OCI-LY1 (cell line): ENCODE measurements around the gene WIZ.

Source experiments
- H2AFZ ChIP-seq: fragments of 200-600 bp; sonication (generic), shearing (Covaris generic); 2 replicates; pipeline ENCODE4 v1.6.0; 2014; ENCODE audit warnings: antibody characterized with exemption, mild to moderate bottlenecking, low read length
- H3F3A ChIP-seq: fragments of 200-600 bp; sonication (generic), shearing (Covaris generic); 2 replicates; pipeline ENCODE4 v1.6.0; 2014; ENCODE audit warnings: mild to moderate bottlenecking, antibody characterized with exemption, low read length, moderate library complexity; ENCODE audit not compliant: insufficient read depth
- H3K27ac ChIP-seq: fragments of 200-600 bp; sonication (generic); 2 replicates; pipeline ENCODE4 v1.5.1; 2014; ENCODE audit warnings: low read length, mixed run types, mild to moderate bottlenecking, low read depth; ENCODE audit not compliant: poor library complexity, severe bottlenecking
- H3K27me3 ChIP-seq: fragments of 200-600 bp; sonication (generic); 2 replicates; pipeline ENCODE4 v1.6.0; 2014; ENCODE audit warnings: antibody characterized with exemption, mild to moderate bottlenecking, low read length, moderate library complexity; ENCODE audit not compliant: insufficient read depth
- H3K36me3 ChIP-seq: fragments of 200-600 bp; sonication (generic); 2 replicates; pipeline ENCODE4 v1.6.1; 2014; ENCODE audit warnings: mild to moderate bottlenecking, antibody characterized with exemption, low read length, moderate library complexity, mixed read lengths; ENCODE audit not compliant: insufficient read depth
- H3K4me1 ChIP-seq: fragments of 200-600 bp; sonication (generic); 2 replicates; pipeline ENCODE4 v1.5.1; 2014; ENCODE audit warnings: mild to moderate bottlenecking, low read length, moderate library complexity; ENCODE audit not compliant: insufficient read depth, severe bottlenecking
- H3K4me2 ChIP-seq: fragments of 200-600 bp; sonication (generic), shearing (Covaris generic); 2 replicates; pipeline ENCODE4 v1.6.1; 2014; ENCODE audit warnings: low read length
- H3K4me3 ChIP-seq: fragments of 200-600 bp; sonication (generic); 2 replicates; pipeline ENCODE4 v1.5.1; 2014; ENCODE audit warnings: low read length, low read depth, mild to moderate bottlenecking, mixed read lengths; ENCODE audit not compliant: poor library complexity, severe bottlenecking
- H3K79me2 ChIP-seq: fragments of 200-600 bp; shearing (Covaris generic); 2 replicates; pipeline ENCODE4 v1.6.1; 2016; ENCODE audit warnings: mixed run types, low read length, mixed read lengths; ENCODE audit not compliant: insufficient read depth
- H3K9ac ChIP-seq: fragments of 200-600 bp; sonication (generic), shearing (Covaris generic); 2 replicates; pipeline ENCODE4 v1.6.1; 2014; ENCODE audit warnings: mild to moderate bottlenecking, low read length, mixed read lengths
- H3K9me2 ChIP-seq: fragments of 200-600 bp; sonication (generic), shearing (Covaris generic); 2 replicates; pipeline ENCODE4 v1.6.1; 2014; ENCODE audit warnings: low read depth, mild to moderate bottlenecking, low read length, mixed read lengths
- H3K9me3 ChIP-seq: fragments of 200-600 bp; shearing (Covaris generic); 2 replicates; pipeline ENCODE4 v1.6.1; 2014; ENCODE audit warnings: low read length, mixed read lengths
- H4K20me1 ChIP-seq: fragments of 200-600 bp; sonication (generic), shearing (Covaris generic); 2 replicates; pipeline ENCODE4 v1.6.0; 2016; ENCODE audit warnings: mild to moderate bottlenecking, low read length; ENCODE audit not compliant: insufficient read depth
- EZH2 ChIP-seq: fragments of 200-600 bp; sonication (generic), shearing (Covaris generic); IDR thresholded peaks from 2 replicates; pipeline ENCODE4 v1.8.0; 2017; ENCODE audit warnings: borderline replicate concordance, mixed run types, mild to moderate bottlenecking, antibody characterized with exemption, low read length, moderate library complexity, mixed read lengths
- TF ChIP-seq, protein P1 (sequence below): fragments of 200-600 bp; sonication (generic), shearing (Covaris generic); IDR thresholded peaks from 2 replicates; pipeline ENCODE4 v1.5.1; 2017; ENCODE audit warnings: mild to moderate bottlenecking, antibody characterized with exemption, low read length, moderate library complexity, mixed read lengths

WIZ gene

DNA sequence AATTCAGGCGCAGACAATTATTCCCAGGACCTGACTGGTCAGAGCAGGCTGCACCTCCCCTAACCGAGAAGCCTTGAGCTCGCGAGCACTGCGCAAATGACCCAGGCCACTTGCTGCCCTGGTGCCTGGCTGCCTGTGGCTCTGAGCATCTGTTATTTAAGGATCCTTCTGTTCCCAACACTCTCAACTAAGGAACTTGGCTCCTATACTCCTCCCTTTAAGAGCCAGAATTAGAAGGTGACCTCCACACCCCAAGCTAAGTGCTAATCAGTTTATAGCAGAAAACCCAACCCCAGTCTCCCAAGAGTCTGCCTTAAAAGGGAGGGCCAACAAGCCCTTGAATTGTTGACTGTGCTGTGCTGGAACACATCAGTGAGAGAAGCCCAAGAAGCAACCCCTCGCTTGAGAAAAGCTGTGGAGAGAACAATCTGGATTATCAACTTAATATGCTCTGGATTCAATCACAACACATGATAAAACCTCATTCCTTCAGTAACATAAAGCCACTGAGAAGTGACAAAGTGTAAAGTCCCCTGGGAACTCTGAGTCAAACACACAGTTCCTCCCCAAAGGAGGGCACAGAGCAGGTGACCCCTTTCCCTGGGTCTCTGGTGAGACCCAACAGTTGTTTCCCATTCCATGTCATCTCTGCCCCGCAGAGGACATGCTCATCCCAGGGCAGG lies 45.5 kb downstream of the WIZ start:
- Histone ChIP-seq H3F3A (no peaks in the 10 kb centered on the region), H4K20me1 (no peaks in the 10 kb centered on the region), H3K79me2 (peaks cover 52% of the 10 kb centered on the region), H3K27me3 (no peaks in the 10 kb centered on the region), H3K27ac (no peak overlapping the region), H3K9me3 (no peaks in the 10 kb centered on the region), H3K4me3 (no peak overlapping the region), H3K4me1 (peaks cover 6% of the 10 kb centered on the region), H3K4me2 (no peak overlapping the region), H2AFZ (no peak overlapping the region), H3K9ac (no peak overlapping the region), H3K36me3 (peaks cover 85% of the 10 kb centered on the region), H3K9me2 (no peaks in the 10 kb centered on the region)
- TF ChIP-seq EZH2: no peak
- TF ChIP-seq, protein P1, sequence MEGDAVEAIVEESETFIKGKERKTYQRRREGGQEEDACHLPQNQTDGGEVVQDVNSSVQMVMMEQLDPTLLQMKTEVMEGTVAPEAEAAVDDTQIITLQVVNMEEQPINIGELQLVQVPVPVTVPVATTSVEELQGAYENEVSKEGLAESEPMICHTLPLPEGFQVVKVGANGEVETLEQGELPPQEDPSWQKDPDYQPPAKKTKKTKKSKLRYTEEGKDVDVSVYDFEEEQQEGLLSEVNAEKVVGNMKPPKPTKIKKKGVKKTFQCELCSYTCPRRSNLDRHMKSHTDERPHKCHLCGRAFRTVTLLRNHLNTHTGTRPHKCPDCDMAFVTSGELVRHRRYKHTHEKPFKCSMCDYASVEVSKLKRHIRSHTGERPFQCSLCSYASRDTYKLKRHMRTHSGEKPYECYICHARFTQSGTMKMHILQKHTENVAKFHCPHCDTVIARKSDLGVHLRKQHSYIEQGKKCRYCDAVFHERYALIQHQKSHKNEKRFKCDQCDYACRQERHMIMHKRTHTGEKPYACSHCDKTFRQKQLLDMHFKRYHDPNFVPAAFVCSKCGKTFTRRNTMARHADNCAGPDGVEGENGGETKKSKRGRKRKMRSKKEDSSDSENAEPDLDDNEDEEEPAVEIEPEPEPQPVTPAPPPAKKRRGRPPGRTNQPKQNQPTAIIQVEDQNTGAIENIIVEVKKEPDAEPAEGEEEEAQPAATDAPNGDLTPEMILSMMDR: no peak

DNA sequence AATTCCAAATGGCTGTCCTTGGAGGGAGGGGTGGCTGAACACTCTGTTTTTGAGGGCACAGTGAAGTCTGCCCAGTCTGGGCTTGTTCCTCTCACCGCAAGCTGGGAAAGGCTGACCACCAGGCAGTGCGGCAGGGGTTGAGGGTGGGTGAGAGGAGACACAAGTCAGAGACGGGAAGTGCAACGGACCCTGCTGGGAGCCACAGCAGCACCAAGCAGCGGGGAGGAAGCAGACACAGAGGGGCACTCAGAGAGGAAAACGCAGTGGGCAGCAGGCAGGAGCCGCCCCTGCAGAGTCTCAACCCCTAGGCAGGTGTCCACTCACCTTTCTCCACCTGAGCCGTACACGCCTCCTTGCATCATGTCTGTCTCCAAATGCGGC lies 46.6 kb downstream of the WIZ start:
- TF ChIP-seq, protein P1: no peak
- no peaks in the 10 kb centered on the region for H3K9me2 ChIP-seq
- peaks cover 43% of the 10 kb centered on the region for H3K79me2 ChIP-seq
- peaks cover 89% of the 10 kb centered on the region for H3K36me3 ChIP-seq
- H3K9me3 ChIP-seq: no peaks in the 10 kb centered on the region
- no peak overlapping the region for H2AFZ ChIP-seq
- H3K27me3 ChIP-seq: no peaks in the 10 kb centered on the region
- no peak overlapping the region for H3K4me2 ChIP-seq
- no peak overlapping the region for H3K27ac ChIP-seq
- no peak overlapping the region for H3K4me3 ChIP-seq
- no peak overlapping the region for H3K9ac ChIP-seq
- peaks cover 6% of the 10 kb centered on the region for H3K4me1 ChIP-seq
- no peaks in the 10 kb centered on the region for H4K20me1 ChIP-seq
- no peaks in the 10 kb centered on the region for H3F3A ChIP-seq

DNA sequence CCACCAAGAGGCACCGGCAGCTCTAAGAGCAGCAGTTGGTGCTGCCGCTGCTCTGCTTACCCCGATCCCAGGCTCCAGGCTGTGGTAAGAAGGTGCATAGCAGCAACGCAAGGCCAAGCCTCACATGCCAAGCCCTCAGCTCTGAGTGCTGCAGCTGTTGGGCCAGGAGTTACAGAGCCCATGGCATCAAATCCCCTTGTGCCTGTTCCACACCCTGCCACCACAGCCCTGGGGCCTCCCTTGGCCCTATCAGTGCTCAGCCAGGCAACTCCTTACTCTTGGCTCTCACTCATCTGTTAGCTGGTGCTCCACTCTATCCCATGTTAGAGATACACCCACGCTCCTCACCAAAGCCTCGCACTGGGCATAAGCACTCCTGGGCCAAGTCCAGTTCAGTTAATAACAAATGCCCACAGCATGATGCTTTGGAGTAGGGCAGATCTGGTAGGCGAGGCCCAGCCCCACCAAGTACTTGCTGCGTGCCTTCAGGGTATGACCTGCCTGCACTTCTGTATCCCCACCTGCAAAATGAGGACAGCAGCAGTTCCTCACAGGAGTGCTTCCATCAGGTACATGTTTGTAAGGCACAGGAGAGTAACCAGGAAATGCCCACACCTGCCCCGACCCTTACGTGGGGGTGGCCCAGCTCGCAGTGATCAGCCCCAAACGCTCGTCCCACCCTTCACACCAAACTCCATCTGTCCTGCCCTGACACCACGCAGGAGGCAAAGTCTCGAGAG lies 47.2 kb downstream of the WIZ start:
- Histone ChIP-seq H3K4me2 (no peak overlapping the region), H3K27me3 (no peaks in the 10 kb centered on the region), H4K20me1 (no peaks in the 10 kb centered on the region), H3K9ac (no peak overlapping the region), H3K9me3 (no peaks in the 10 kb centered on the region), H3F3A (no peaks in the 10 kb centered on the region), H3K4me3 (no peak overlapping the region), H3K27ac (no peak overlapping the region), H3K4me1 (peaks cover 6% of the 10 kb centered on the region), H3K79me2 (peaks cover 37% of the 10 kb centered on the region), H3K9me2 (no peaks in the 10 kb centered on the region), H3K36me3 (peaks cover 89% of the 10 kb centered on the region), H2AFZ (no peak overlapping the region)
- TF ChIP-seq, protein P1: no peak
- no peak for TF ChIP-seq EZH2
